Spinal cord (tissue), 10 donors: ENCODE data around the gene OGFOD3. TPM values are rescaled to one million over a fixed set of nuclear protein-coding genes. Genes with fewer than 3 reads are reported as not detected.
"Not testable (repeated sequence)": the region's sequence is repeated elsewhere in the genome, so short reads cannot be mapped to it uniquely, and the experiment has no call there.

ENCODE experiments used
- DNase-seq, 6 donors: peaks; one replicate each; pipeline versions ENCODE4 v3.0.0 to v3.0.0-alpha.2; 2013 to 2015; ENCODE audit warnings: low spot score in 6 of 6, low read depth in 4 of 6
- H3K27ac ChIP-seq: one replicate; pipeline ENCODE4 v1.5.1; 2013; ENCODE audit warnings: low read depth, low read length, control low read depth
- H3K27me3 ChIP-seq: one replicate; pipeline ENCODE4 v1.6.1; 2013; ENCODE audit warnings: low read length; ENCODE audit not compliant: control insufficient read depth, insufficient read depth
- H3K36me3 ChIP-seq: one replicate; pipeline ENCODE4 v1.6.1; 2013; ENCODE audit warnings: low read length; ENCODE audit not compliant: control insufficient read depth, insufficient read depth
- H3K4me1 ChIP-seq: one replicate; pipeline ENCODE4 v1.6.1; 2013; ENCODE audit warnings: low read length; ENCODE audit not compliant: control insufficient read depth, insufficient read depth
- H3K4me3 ChIP-seq: one replicate; pipeline ENCODE4 v1.5.1; 2013; ENCODE audit warnings: low read depth, low read length, control low read depth
- H3K9me3 ChIP-seq: one replicate; pipeline ENCODE4 v1.6.1; 2013; ENCODE audit warnings: low read length; ENCODE audit not compliant: control insufficient read depth, insufficient read depth
- WGBS: methylation state at CpG from one replicate; pipeline ENCODE4 v1.1.5; 2013; ENCODE audit warnings: missing lambda C conversion rate; ENCODE audit not compliant: insufficient coverage; 5-methylcytosine and 5-hydroxymethylcytosine counted together
- long read RNA-seq, 4 donors: transcript quantifications; one replicate each; lab custom pipeline, GENCODE V29; 2026
- polyA plus RNA-seq, 2 donors: library from polyadenylated mRNA; unstranded; fragments of 120-200 nt; gene quantifications; one replicate each; pipeline ENCODE4 v1.2.1, GENCODE V29; 2013; ENCODE audit not compliant: insufficient read length in 2 of 2
- total RNA-seq, 2 donors: library from RNA; depleted of rRNA in 1 of 2; stranded (reverse); fragments of 120-200 nt in 1 of 2; fragments of >200 nt in 1 of 2; gene quantifications; one replicate each; pipeline versions ENCODE4 v1.2.3 to v1.2.4, GENCODE V29; 2013 to 2014
- donor health status: healthy.

OGFOD3 gene
- total RNA-seq = 10 to 100 TPM; 12.5 to 27.2 TPM
- polyA plus RNA-seq = 10 to 100 TPM; 27.2 to 31.1 TPM
- long read RNA-seq, donor 1, full-length matches to known transcripts = 13 of 13 reads
- long read RNA-seq, donor 1, partial matches to known transcripts = 0 of 13 reads
- long read RNA-seq, donor 1, other reads (novel, unspliced or antisense) = 0 of 13 reads
- long read RNA-seq, donor 2, full-length matches to known transcripts = 9 of 14 reads
- long read RNA-seq, donor 2, partial matches to known transcripts = 5 of 14 reads
- long read RNA-seq, donor 2, other reads (novel, unspliced or antisense) = 0 of 14 reads
- long read RNA-seq, donor 3, full-length matches to known transcripts = 11 of 11 reads
- long read RNA-seq, donor 3, partial matches to known transcripts = 0 of 11 reads
- long read RNA-seq, donor 3, other reads (novel, unspliced or antisense) = 0 of 11 reads
- long read RNA-seq, donor 4, full-length matches to known transcripts = 13 of 57 reads
- long read RNA-seq, donor 4, partial matches to known transcripts = 44 of 57 reads
- long read RNA-seq, donor 4, other reads (novel, unspliced or antisense) = 0 of 57 reads

GRCh38 chr17:82418001-82418986 lies at the start of gene OGFOD3, which contains the start of gene HEXD:
TSS of gene OGFOD3 (minus strand) at chr17:82418586. CDS start at chr17:82418485, 101 bp downstream.
TSS of gene HEXD (plus strand) at chr17:82418347. CDS start at chr17:82419800, 1,453 bp downstream.
- H3K4me3 ChIP-seq = peak within 1 kb of the TSS; percentile 69
- peak within 1 kb of the TSS; percentile 57 for H3K27ac ChIP-seq
- H3K4me1 ChIP-seq = peaks cover 17% of the 10 kb centered on the region

GRCh38 chr17:82465023-82465603 lies 46.7 kb upstream of the OGFOD3 start:
- Histone ChIP-seq H3K4me3 (no peak overlapping the region), H3K9me3 (no peaks in the 10 kb centered on the region), H3K36me3 (peaks cover 88% of the 10 kb centered on the region), H3K27me3 (no peaks in the 10 kb centered on the region), H3K27ac (no peak overlapping the region), H3K4me1 (no peaks in the 10 kb centered on the region)
- no peak for DNase-seq
- WGBS = 84% methylated on average over 5 of the region's 7 CpGs

More at GRCh38 chr17:82418001-82418986, at the start of gene OGFOD3, which contains the start of gene HEXD:
- Histone ChIP-seq H3K9me3 (no peaks in the 10 kb centered on the region), H3K36me3 (peaks cover 30% of the 10 kb centered on the region), H3K27me3 (no peaks in the 10 kb centered on the region)
- DNase-seq = peak; percentile 73 to 97 (median 82)
- WGBS = under 1% methylated on average over 89 of the region's 108 CpGs

- Histone ChIP-seq H3K4me1 (peaks cover 5% of the 10 kb centered on the region), H3K4me3 (no peak overlapping the region), H3K27ac (no peak overlapping the region), H3K27me3 (no peaks in the 10 kb centered on the region), H3K36me3 (peaks cover 86% of the 10 kb centered on the region), H3K9me3 (no peaks in the 10 kb centered on the region)
- 95% methylated on average over 9 of the region's 11 CpGs for WGBS
- no peak for DNase-seq
Observed at GRCh38 chr17:82464567-82464929, 46.2 kb upstream of the OGFOD3 start.

- no peak overlapping the region for H3K4me3 ChIP-seq
- no peaks in the 10 kb centered on the region for H3K9me3 ChIP-seq
- peaks cover 10% of the 10 kb centered on the region for H3K4me1 ChIP-seq
- DNase-seq = no peak
- H3K27ac ChIP-seq = no peak overlapping the region
- H3K36me3 ChIP-seq = peaks cover 82% of the 10 kb centered on the region
- WGBS = 92% methylated on average over 6 of the region's 7 CpGs
- no peaks in the 10 kb centered on the region for H3K27me3 ChIP-seq
Observed at GRCh38 chr17:82463925-82464566, 45.7 kb upstream of the OGFOD3 start.

GRCh38 chr17:82463391-82463790 lies 45.0 kb upstream of the OGFOD3 start:
- H3K36me3 ChIP-seq = peaks cover 79% of the 10 kb centered on the region
- 81% methylated on average over 6 of the region's 6 CpGs for WGBS
- no peak overlapping the region for H3K27ac ChIP-seq

GRCh38 chr17:82461827-82462524 lies 43.6 kb upstream of the OGFOD3 start:
- Histone ChIP-seq H3K9me3 (no peaks in the 10 kb centered on the region), H3K4me1 (peaks cover 14% of the 10 kb centered on the region), H3K4me3 (no peak overlapping the region), H3K27me3 (no peaks in the 10 kb centered on the region), H3K27ac (no peak overlapping the region), H3K36me3 (peaks cover 66% of the 10 kb centered on the region)
- DNase-seq = no peak
- WGBS = 66% methylated on average over 8 of the region's 10 CpGs

More at GRCh38 chr17:82463391-82463790, 45.0 kb upstream of the OGFOD3 start:
- Histone ChIP-seq H3K4me1 (peaks cover 11% of the 10 kb centered on the region), H3K4me3 (no peak overlapping the region), H3K27me3 (no peaks in the 10 kb centered on the region), H3K9me3 (no peaks in the 10 kb centered on the region)
- no peak for DNase-seq

- 90% methylated on average over 8 of the region's 9 CpGs for WGBS
- peaks cover 14% of the 10 kb centered on the region for H3K4me1 ChIP-seq
- H3K36me3 ChIP-seq = peaks cover 49% of the 10 kb centered on the region
- H3K27me3 ChIP-seq, H3K27ac ChIP-seq, H3K9me3 ChIP-seq, DNase-seq, H3K4me3 ChIP-seq: not testable (repeated sequence)
Observed at GRCh38 chr17:82459936-82460335, 41.5 kb upstream of the OGFOD3 start.

- peaks cover 14% of the 10 kb centered on the region for H3K4me1 ChIP-seq
- no peaks in the 10 kb centered on the region for H3K9me3 ChIP-seq
- H3K36me3 ChIP-seq = peaks cover 40% of the 10 kb centered on the region
- H3K4me3 ChIP-seq = peak overlapping the region; percentile 81
- under 1% methylated on average over 61 of the region's 62 CpGs for WGBS
- H3K27me3 ChIP-seq = no peaks in the 10 kb centered on the region
- H3K27ac ChIP-seq = peak overlapping the region; percentile 42
- DNase-seq = peak in 3 of 6 donors; percentile 11 to 70 (median 51)
Observed at GRCh38 chr17:82458885-82459424, 40.6 kb upstream of the OGFOD3 start.
